DMS79 treated with DMSO at 0.1 percent for 48 hours (cell line): ENCODE data around the gene SIRPA.

Experiments
- DNase-seq: peaks from one replicate; lab custom pipeline; 2025; lab: John Stamatoyannopoulos, UW

The SIRPA gene

GRCh38 chr20:1894951-1895673 lies at the start of gene SIRPA:
SIRPA (plus strand) TSS chr20:1895407; CDS start chr20:1895448, 41 bp downstream.
- DNase-seq, result peak; percentile 14

GRCh38 chr20:1845701-1846100 lies 49.5 kb upstream of the SIRPA start:
- DNase-seq, result no peak

GRCh38 chr20:1846341-1846740 lies 48.9 kb upstream of the SIRPA start:
- no peak for DNase-seq

- DNase-seq, result no peak
These were observed 48.3 kb upstream of the SIRPA start for GRCh38 chr20:1846876-1847275.

- DNase-seq, result no peak
These were observed 47.4 kb upstream of the SIRPA start for GRCh38 chr20:1847780-1848179.

GRCh38 chr20:1848373-1848772 lies 46.8 kb upstream of the SIRPA start:
- no peak for DNase-seq

- no peak for DNase-seq
These were observed 43.8 kb upstream of the SIRPA start for GRCh38 chr20:1851396-1851795.

GRCh38 chr20:1853473-1853872 lies 41.7 kb upstream of the SIRPA start:
- DNase-seq, result no peak

- DNase-seq, result no peak
These were observed 41.0 kb upstream of the SIRPA start for GRCh38 chr20:1854246-1854645.

- DNase-seq, result no peak
These were observed 40.1 kb upstream of the SIRPA start for GRCh38 chr20:1855109-1855508.

GRCh38 chr20:1855690-1856089 lies 39.5 kb upstream of the SIRPA start:
- no peak for DNase-seq

- DNase-seq, result no peak
These were observed 38.8 kb upstream of the SIRPA start for GRCh38 chr20:1856424-1856823.

- DNase-seq, result no peak
These were observed 37.7 kb upstream of the SIRPA start for GRCh38 chr20:1857466-1857865.

GRCh38 chr20:1858871-1859270 lies 36.3 kb upstream of the SIRPA start:
- no peak for DNase-seq

- no peak for DNase-seq
These were observed 34.8 kb upstream of the SIRPA start for GRCh38 chr20:1860446-1860845.

GRCh38 chr20:1861347-1861976 lies 33.7 kb upstream of the SIRPA start:
- no peak for DNase-seq

GRCh38 chr20:1861996-1862662 lies 33.1 kb upstream of the SIRPA start:
- DNase-seq, result no peak

- no peak for DNase-seq
These were observed 32.5 kb upstream of the SIRPA start for GRCh38 chr20:1862663-1863053.

- no peak for DNase-seq
These were observed 31.9 kb upstream of the SIRPA start for GRCh38 chr20:1863296-1863695.

- no peak for DNase-seq
These were observed 28.4 kb upstream of the SIRPA start for GRCh38 chr20:1866834-1867233.

GRCh38 chr20:1867495-1868260 lies 27.5 kb upstream of the SIRPA start:
- no peak for DNase-seq

- no peak for DNase-seq
These were observed 26.4 kb upstream of the SIRPA start for GRCh38 chr20:1868856-1869255.

GRCh38 chr20:1870323-1870722 lies 24.9 kb upstream of the SIRPA start:
- no peak for DNase-seq
